ENCODE measurements around the gene DDX54.
"Not testable (repeated sequence)": the region's sequence is repeated elsewhere in the genome, so short reads cannot be mapped to it uniquely, and the experiment has no call there.

DDX54 gene

DNA sequence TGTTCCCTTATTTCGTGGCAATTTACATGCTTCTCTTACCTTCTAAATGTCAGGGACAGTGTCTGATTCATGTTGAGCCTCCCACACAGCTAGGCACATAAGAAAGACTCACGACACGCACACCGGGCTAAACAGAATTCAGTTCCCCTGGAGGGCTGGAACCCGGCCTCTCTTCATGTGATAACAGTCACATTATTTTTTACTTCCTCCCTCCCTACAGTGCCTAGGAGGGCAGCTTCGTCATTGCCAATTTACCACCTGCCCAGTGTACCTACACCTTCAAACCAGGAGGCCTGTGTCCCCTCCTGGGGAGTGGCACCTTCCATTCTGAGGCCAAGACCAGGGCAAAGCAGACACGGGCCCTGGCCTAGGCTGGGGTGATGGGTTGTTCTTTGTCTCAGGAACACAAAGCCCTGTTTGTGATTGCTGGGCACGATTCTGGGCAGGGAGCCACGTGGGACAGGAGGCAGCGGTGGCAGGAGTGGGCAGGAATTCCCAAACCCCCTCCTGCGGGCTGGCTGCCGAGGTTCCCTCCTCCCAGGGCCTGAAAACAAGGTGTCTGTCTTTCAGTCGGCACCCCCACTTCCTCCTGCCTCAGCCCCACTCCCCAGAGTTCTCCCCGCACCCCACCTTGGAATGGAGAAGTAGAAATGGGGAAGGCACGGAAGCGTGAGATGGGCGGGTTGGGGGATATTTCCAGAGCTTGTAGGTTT is 42.9 kb downstream of the DDX54 start:
- DNase-seq (ENCODE audit: low spot score) = peak; percentile 96

DNA sequence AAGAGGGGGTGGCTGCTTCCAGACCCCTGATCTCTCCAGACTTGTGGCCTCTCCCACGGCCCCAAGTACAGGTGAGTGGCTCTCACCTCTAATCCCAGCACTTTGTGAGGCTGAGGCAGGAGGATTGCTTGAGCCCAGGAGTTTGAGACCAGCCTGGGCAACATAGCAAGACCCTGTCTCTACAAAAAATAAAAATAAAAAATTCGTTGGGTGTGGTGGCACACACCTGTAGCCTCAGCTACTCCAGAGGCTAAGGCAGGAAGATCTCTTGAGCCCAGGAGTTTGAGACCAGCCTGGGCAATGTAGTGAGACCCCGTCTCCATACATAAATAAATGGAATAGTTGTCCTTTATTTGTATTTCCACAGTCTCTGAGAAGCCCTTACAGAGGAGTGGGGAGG is 43.6 kb downstream of the DDX54 start:
- not testable (repeated sequence) for DNase-seq (ENCODE audit: low spot score)

DNA sequence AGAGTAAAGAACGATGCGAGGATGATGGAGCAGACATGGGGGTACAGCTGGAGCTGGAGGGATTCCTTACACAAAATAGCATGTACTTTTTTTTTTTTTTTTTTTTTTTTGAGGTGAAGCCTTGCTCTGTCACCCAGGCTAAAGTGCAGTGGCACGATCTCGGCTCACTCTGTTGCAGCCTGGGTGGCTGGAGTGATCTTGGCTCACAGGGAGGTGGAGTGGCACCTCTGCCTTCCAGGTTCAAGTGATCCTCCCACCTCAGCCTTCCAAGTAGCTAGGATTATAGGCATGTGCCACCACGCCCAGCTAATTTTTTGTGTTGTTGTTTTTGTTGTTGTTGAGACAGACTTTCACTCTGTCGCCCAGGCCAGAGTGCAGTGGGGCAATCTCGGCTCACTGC is 44.6 kb downstream of the DDX54 start:
- no peak for DNase-seq (ENCODE audit: low spot score)

- no peak for DNase-seq (ENCODE audit: low spot score)
Observed at GRCh38 chr12:113138826-113139225, 46.5 kb downstream of the DDX54 start.

DNA sequence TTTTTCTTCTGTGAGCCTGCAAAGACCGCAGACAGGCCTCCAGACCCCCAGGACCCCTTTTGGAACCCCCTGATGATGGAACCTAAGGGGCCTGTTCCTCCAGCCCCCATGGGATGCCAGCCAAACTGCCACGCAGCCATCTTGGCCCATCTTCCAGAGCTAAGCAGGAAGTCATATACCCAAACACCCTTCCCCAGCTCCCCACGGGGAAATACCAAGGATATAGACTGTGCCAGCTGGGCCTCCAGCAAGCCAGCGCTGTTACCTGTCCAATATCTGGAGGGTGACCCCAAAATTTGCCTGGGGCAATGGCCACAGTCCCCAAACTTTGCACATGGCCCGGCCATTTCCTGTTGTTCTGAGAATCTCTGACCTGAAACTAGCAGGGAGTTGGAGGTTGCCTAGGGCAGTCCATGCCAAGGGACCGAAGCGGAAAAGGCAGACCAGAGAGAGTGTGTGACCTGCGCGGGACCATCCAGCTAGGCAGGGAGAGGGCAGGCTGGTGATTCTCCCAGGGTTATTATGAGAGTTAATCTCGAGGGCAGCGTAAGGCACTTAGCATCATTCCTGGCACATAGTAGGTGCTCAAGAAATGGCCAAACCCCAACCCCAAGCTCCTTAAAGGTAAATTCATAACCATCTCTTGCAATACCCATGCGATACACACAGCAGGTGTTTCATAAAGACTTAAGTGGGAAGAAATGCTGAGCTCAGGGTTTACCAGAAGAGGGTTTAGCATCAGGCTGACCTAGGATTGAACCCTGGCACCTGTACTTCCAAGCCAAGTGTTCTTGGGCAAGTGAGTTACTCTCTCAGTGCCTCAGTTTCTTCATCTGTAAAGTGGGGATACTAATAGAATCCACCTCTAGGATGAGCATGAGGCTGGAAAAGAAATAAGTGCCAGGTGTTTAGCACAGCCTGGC is 47.2 kb downstream of the DDX54 start:
- no peak for DNase-seq (ENCODE audit: low spot score)

DNA sequence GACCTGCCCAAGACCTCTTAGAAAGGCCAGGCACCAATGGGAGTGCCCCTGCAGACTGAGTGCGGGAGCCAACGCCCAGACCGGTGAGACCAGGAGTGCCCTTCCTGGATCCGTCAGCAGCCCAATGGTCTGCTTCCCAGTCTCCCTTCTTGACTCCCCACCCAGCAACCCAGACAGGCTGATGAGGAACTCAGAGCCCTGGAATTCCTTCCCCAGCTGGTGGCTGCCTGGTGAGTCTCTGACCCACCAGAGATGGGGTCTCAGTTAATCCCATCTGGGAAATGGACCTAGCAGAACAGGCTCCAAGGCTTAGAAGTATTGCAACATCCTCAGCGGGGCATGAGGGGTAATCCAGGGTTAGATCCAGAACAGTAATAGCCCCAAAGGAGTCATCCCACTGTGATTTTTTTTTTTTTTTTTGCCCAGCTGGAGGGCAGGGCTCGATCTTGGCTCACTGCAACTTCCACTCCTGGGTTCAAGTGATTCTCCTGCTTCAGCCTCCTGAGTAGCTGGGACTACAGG is 48.2 kb downstream of the DDX54 start:
- DNase-seq (ENCODE audit: low spot score) = no peak

DNA sequence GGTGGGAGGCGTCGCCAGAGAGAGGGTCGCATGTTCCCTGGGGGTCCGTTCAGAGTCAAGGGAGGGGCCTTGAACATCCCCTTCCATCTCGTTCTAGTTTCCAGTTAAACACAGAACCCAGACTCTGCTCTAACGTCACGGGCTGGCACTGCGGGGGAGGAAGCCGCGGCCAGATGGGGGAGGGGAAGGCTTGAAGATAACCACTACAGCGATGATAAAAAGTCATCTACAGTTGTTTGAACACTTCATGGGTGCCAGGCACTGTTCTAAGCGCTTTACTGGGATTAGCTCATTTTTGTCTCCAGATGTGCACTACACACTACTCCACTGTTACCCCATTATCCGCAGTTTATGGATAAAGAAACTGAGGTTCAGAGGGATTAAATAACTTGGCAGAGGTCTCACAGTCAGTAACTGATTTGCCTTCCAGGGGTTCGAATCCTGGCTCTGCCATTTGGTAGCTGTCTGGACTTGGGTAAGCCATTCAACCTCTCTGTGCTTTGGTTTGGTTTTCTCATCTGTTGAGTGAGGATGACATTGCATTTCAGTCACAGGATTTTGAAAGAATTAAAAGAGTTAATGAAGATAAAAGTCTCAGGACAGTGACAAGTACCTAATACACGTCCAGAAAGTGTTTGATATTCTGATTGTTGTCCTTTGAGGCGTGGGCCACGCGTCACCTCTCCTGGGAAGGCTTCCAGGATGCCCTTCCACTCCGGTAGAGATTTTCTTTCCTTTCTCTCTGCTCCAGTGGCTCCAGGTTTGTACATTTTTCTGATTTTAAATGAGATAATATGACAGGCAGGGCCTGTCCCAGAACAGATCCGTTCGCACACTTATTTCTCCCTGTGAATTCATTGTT is 48.9 kb downstream of the DDX54 start:
- peak; percentile 70 for DNase-seq (ENCODE audit: low spot score)

GRCh38 chr12:113135178-113136127 is 49.8 kb downstream of the DDX54 start, which contains the start of gene RASAL1:
TSS of gene RASAL1 (minus strand) at chr12:113135761. CDS start at chr12:113135462, 299 bp downstream.
- no peak for DNase-seq (ENCODE audit: low spot score)

DNA sequence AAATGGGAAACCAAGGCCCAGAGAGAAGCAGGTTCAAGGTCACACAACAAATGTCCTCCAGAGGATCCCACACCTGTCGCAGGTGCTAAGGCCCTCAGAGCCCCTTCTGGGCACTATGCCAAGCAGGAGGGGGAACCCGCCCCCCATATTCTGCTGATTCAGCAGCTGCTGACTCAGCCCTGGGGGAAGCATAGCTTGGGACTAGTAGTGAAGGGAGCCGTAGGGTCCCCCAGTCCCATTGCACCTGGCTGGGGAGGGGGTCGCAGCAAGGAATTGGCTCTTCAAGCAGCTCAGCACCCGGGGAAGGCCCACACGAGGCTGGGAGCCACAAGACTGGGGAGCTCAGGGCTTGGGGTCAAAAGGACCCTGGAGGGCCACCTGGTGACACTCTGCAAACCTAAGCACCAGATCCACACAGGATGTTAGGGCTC is 50.7 kb downstream of the DDX54 start:
- no peak for DNase-seq (ENCODE audit: low spot score)

DNA sequence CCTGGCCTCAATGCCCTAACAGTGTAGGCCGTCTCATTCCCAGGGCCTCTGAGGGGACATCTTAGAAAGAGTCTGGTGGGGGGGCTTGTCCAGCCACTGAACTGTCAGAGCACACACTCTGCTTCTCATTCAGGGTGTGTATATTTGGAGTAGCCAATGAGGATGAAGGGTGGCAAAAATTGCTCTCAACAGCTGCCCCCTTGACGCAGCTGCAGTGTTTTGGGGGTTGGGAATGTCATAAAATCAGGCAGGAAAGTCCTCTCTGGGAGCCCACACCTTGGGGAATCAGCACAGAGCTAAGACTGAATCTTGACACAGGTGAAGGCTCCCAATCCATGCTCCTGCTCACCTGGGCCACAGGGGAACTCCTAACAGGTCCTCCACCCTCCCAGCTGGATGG is 51.2 kb downstream of the DDX54 start:
- DNase-seq (ENCODE audit: low spot score) = no peak

DNA sequence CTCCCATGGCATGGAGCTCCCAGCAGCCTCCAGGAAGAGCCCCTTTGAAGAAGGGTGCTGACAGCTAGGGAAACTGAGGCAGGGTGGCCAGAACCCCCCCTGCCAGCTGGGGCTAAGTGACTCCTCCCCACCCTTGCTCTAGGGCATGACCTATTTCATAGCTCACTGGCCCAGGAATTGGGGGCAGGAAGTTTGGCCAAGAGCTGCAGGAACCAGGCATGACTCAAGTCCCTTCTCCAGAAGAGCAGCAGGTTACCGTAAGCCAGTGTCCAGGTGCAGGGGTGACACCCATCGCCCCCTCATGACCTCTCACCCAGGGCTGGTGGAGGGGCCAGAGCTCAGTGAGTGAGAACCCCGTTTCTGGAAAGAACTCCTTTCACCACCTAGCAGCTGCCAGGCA is 51.6 kb downstream of the DDX54 start:
- no peak for DNase-seq (ENCODE audit: low spot score)

DNA sequence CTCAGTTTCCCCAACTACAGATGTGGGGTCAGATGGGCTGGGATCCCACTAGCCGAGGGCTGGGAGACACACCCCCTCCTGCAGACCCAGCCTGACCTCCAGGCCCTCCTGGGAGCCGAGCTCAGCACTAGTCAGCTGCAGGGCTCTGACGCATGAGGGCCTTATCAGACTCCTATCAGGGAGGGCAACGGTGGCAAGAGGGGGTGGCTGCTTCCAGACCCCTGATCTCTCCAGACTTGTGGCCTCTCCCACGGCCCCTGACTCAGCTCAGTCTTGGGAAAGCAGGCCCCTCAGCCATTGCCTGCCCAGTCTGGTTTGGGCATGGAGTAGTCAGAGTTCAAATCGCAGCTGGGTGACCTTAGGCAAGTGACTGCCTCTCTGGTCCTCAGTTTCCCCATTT is 52.2 kb downstream of the DDX54 start:
- no peak for DNase-seq (ENCODE audit: low spot score)

DNA sequence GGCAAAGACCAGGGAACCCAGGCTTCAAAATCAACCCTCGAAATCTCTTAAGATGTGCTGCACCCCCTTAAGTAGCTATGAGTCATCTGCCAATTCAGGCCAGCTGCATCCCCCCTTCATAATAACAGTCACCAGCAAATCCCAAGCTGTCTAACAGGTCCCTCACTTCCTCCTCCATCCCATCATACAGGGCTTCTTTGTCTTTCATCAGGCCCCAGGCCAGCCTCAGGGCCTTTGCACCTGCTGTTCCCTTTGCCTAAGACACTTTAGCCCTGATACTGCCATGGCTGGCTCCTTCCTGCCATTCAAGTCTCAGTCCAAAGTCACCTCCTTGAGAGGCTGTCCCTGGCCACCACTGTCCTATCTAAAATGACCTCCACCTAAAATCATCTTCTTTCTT is 53.7 kb downstream of the DDX54 start:
- DNase-seq (ENCODE audit: low spot score) = no peak

- peak; percentile 76 for DNase-seq (ENCODE audit: low spot score)
Observed at GRCh38 chr12:113130457-113131135, 54.7 kb downstream of the DDX54 start.

DNA sequence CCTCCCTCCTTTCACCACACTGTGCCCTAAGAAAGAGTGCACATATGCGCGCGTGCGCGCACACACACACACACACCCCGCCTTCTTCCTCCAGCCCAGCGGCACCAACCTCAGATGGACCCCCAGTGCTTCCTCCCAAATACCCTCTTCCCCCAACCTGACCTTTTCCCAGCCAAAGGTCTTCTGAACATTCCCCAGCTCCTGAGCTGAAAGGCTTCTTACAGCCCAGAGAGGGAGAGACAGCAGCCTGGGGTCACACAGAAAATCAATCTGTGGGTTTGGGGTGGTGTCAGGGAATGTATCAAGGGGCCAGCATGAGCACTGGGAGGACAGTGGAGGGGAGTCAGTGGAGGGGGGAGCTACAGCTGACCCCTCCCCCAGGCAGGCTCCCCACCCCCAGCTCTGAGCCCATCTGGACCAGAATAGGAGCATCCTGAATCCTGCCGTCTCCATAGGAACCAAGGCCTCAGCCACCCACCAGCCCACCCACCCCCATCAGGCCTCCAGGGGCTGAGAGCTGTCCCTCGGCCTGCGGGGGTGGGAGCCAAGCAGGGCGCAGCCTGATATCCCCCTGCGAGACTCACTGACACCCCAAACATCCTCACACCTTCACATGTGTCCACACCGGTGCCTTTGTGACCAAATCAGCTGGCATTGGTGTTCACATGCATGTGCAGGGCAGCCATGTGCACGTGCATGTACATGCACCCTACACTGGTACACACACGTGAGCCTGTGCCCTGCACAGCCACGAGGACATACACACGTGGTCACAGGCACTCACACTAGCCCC is 55.4 kb downstream of the DDX54 start:
- DNase-seq (ENCODE audit: low spot score) = no peak

GRCh38 chr12:113128802-113129663 is 56.2 kb downstream of the DDX54 start:
- no peak for DNase-seq (ENCODE audit: low spot score)

DNA sequence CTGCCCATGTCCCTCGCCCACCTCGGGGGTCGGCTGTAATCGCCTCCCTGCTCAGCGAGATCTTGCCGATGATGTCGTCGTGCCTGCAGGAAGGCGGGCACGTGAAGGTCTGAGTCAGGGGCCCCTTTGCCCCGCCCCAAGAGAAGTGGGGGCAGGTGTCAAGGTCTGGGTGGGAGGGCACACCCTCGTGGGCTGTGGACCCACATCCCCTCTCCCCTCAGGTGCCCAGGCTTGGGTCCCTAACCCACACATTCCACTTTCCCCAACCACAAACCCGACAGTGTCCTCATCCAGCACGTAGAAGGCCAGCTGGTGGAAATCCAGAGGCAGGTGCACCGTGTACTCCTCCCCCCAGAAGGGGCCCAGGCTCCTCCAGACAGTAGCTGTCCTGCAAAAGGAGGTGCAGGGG is 57.5 kb downstream of the DDX54 start:
- no peak for DNase-seq (ENCODE audit: low spot score)

GRCh38 chr12:113120670-113121370 is 64.5 kb downstream of the DDX54 start:
- no peak for DNase-seq (ENCODE audit: low spot score)
